Measurements from ENCODE around the gene SLC16A6. TPM values are rescaled to one million over a fixed set of nuclear protein-coding genes. Genes with fewer than 3 reads are reported as not detected.
"Not testable (repeated sequence)": the region's sequence is repeated elsewhere in the genome, so short reads cannot be mapped to it uniquely, and the experiment has no call there.

Gene SLC16A6
- total and polyA plus RNA-seq, 11 donors, result 0.16 to 1.7 (median 0.37) TPM; not detected in 2

GRCh38 chr17:68289473-68289872 is 1.5 kb downstream of the SLC16A6 start:
- no peak for ATAC-seq
- peak overlapping the region in 2 of 12 donors; percentile 82 to 98 for H3K27ac ChIP-seq
- H3K4me3 ChIP-seq, result peak overlapping the region in 3 of 12 donors; percentile 60 to 91 (median 81)
- TF ChIP-seq CTCF (IDR thresholded peaks at IDR 0.05) (no peak), POLR2A (IDR thresholded peaks at IDR 0.05) (no peak)
- no peaks in the 10 kb centered on the region for H3K9me3 ChIP-seq
- no peaks in the 10 kb centered on the region for H3K36me3 ChIP-seq
- no peak for DNase-seq
- H3K27me3 ChIP-seq, result peaks cover 0 to 9% (median 3%) of the 10 kb centered on the region in 9 donors
- 87 to 92% (median 89%) methylated on average over 7 of the region's 7 CpGs for WGBS, 4 donors
- intact Hi-C loops (cut with DNase I), result no loop called here
- H3K4me1 ChIP-seq, result peaks cover 2 to 33% (median 13%) of the 10 kb centered on the region in 12 donors

- no peak for ATAC-seq
- Histone ChIP-seq H3K27ac (peak overlapping the region in 1 of 12 donors; percentile 98), H3K9me3 (no peaks in the 10 kb centered on the region), H3K27me3 (peaks cover 0 to 8% (median 0%) of the 10 kb centered on the region in 9 donors), H3K4me1 (peaks cover 2 to 33% (median 13%) of the 10 kb centered on the region in 12 donors), H3K36me3 (no peaks in the 10 kb centered on the region), H3K4me3 (peak overlapping the region in 1 of 12 donors; percentile 81)
- TF ChIP-seq CTCF (IDR thresholded peaks at IDR 0.05) (no peak), POLR2A (IDR thresholded peaks at IDR 0.05) (no peak)
- intact Hi-C loops (cut with DNase I), result no loop called here
- 81 to 87% (median 85%) methylated on average over 7 of the region's 7 CpGs for WGBS, 4 donors
- no peak for DNase-seq
Measured at GRCh38 chr17:68288804-68289203, 2.1 kb downstream of the SLC16A6 start.

- DNase-seq (no peak), ATAC-seq (no peak)
- Histone ChIP-seq H3K27me3 (peaks cover 0 to 8% (median 0%) of the 10 kb centered on the region in 9 donors), H3K36me3 (no peaks in the 10 kb centered on the region), H3K27ac (peak overlapping the region in 1 of 12 donors; percentile 98), H3K4me1 (peaks cover 2 to 33% (median 13%) of the 10 kb centered on the region in 12 donors), H3K9me3 (no peaks in the 10 kb centered on the region), H3K4me3 (no peak overlapping the region)
- intact Hi-C loops (cut with DNase I), result no loop called here
- WGBS, 4 donors, result 80 to 89% (median 87%) methylated on average over 5 of the region's 5 CpGs
- TF ChIP-seq CTCF (IDR thresholded peaks at IDR 0.05) (no peak), POLR2A (IDR thresholded peaks at IDR 0.05) (no peak)
Measured at GRCh38 chr17:68288375-68288774, 2.6 kb downstream of the SLC16A6 start.

GRCh38 chr17:68281965-68282364 is 9.0 kb downstream of the SLC16A6 start:
- H3K4me3 ChIP-seq; intact Hi-C loops (cut with DNase I); H3K4me1 ChIP-seq; ATAC-seq; H3K27ac ChIP-seq; DNase-seq; H3K27me3 ChIP-seq: not testable (repeated sequence)
- Histone ChIP-seq H3K9me3 (peaks cover 0 to 12% (median 2%) of the 10 kb centered on the region in 12 donors), H3K36me3 (peaks cover 0 to 14% (median 0%) of the 10 kb centered on the region in 9 donors)
- 75 to 89% (median 82%) methylated on average over 4 to 6 of the region's 6 CpGs for WGBS, 4 donors

- no peak overlapping the region for H3K27ac ChIP-seq
- peaks cover 0 to 12% (median 2%) of the 10 kb centered on the region in 12 donors for H3K9me3 ChIP-seq
- TF ChIP-seq POLR2A (IDR thresholded peaks at IDR 0.05) (no peak), CTCF (IDR thresholded peaks at IDR 0.05) (no peak)
- no peak overlapping the region for H3K4me3 ChIP-seq
- DNase-seq (no peak), ATAC-seq (no peak)
- H3K27me3 ChIP-seq, result no peaks in the 10 kb centered on the region
- 96 to 98% (median 98%) methylated on average over 5 of the region's 5 CpGs for WGBS, 4 donors
- intact Hi-C loops (cut with DNase I), result no loop called here
- H3K36me3 ChIP-seq, result peaks cover 0 to 22% (median 0%) of the 10 kb centered on the region in 9 donors
- H3K4me1 ChIP-seq, result no peaks in the 10 kb centered on the region
Measured at GRCh38 chr17:68277807-68278206, 13.1 kb downstream of the SLC16A6 start.

GRCh38 chr17:68276339-68276738 is 14.6 kb downstream of the SLC16A6 start:
- H3K4me1 ChIP-seq; DNase-seq; ATAC-seq; intact Hi-C loops (cut with DNase I); H3K4me3 ChIP-seq; H3K27me3 ChIP-seq; H3K27ac ChIP-seq: not testable (repeated sequence)
- Histone ChIP-seq H3K9me3 (peaks cover 0 to 12% (median 2%) of the 10 kb centered on the region in 12 donors), H3K36me3 (peaks cover 0 to 34% (median 0%) of the 10 kb centered on the region in 9 donors)
- WGBS, 4 donors, result 92 to 98% (median 95%) methylated on average over 3 of the region's 3 CpGs
